IgD-negative memory B cell (primary cell): ENCODE measurements around the gene MBD5. TPM values are rescaled to one million over a fixed set of nuclear protein-coding genes. Genes with fewer than 3 reads are reported as not detected.

Experiments
- H3K27ac Mint-ChIP-seq, 3 donors: one replicate each; pipeline ENCODE4 v1.8.0; 2020 to 2022; ENCODE audit warnings: mild to moderate bottlenecking in 3 of 3, mixed read lengths in 3 of 3, moderate library complexity in 1 of 3
- H3K27me3 Mint-ChIP-seq: one replicate; pipeline ENCODE4 v1.8.0; 2021; ENCODE audit warnings: mixed read lengths
- H3K36me3 Mint-ChIP-seq: one replicate; pipeline ENCODE4 v1.8.0; 2020; ENCODE audit warnings: mild to moderate bottlenecking, mixed read lengths
- H3K4me1 Mint-ChIP-seq, 3 donors: one replicate each; pipeline ENCODE4 v1.8.0; 2020 to 2022; ENCODE audit warnings: mixed read lengths in 3 of 3, mild to moderate bottlenecking in 1 of 3
- H3K4me3 Mint-ChIP-seq, 4 donors: one replicate each; pipeline ENCODE4 v1.8.0; 2020 to 2022; ENCODE audit warnings: mild to moderate bottlenecking in 4 of 4, mixed read lengths in 4 of 4, moderate library complexity in 3 of 4
- H3K9me3 Mint-ChIP-seq, 3 donors: one replicate each; pipeline ENCODE4 v1.8.0; 2020 to 2021; ENCODE audit warnings: mixed read lengths in 3 of 3, mild to moderate bottlenecking in 1 of 3
- polyA plus RNA-seq: library from polyadenylated mRNA; unstranded; fragments of 300-500 nt; fragmentation: Illumina TruSeq; gene quantifications from one replicate; pipeline ENCODE4 v1.2.3, GENCODE V29; 2021

The MBD5 gene
- polyA plus RNA-seq, 1 donor from 2014 or later, result 6.8 TPM

- Mint-ChIP-seq H3K4me1 (peaks cover 0 to 1% (median 1%) of the 10 kb centered on the region in 3 donors), H3K9me3 (peaks cover 0 to 1% (median 0%) of the 10 kb centered on the region in 3 donors), H3K27ac (no peak overlapping the region), H3K4me3 (no peak overlapping the region), H3K27me3 (no peaks in the 10 kb centered on the region), H3K36me3 (peaks cover 12% of the 10 kb centered on the region)
These were observed 466.5 kb downstream of the MBD5 start for GRCh38 chr2:148487439-148487838.

GRCh38 chr2:148490840-148491439 lies 470.0 kb downstream of the MBD5 start:
- Mint-ChIP-seq H3K27me3 (no peaks in the 10 kb centered on the region), H3K36me3 (peaks cover 9% of the 10 kb centered on the region), H3K4me3 (no peak overlapping the region), H3K4me1 (peaks cover 4 to 32% (median 23%) of the 10 kb centered on the region in 3 donors), H3K9me3 (no peaks in the 10 kb centered on the region), H3K27ac (no peak overlapping the region)

GRCh38 chr2:148493822-148494563 lies 473.1 kb downstream of the MBD5 start:
- H3K27ac Mint-ChIP-seq, result peak overlapping the region in 1 of 3 donors; percentile 28
- peaks cover 4% of the 10 kb centered on the region for H3K36me3 Mint-ChIP-seq
- H3K27me3 Mint-ChIP-seq, result no peaks in the 10 kb centered on the region
- H3K4me1 Mint-ChIP-seq, result peaks cover 4 to 39% (median 27%) of the 10 kb centered on the region in 3 donors
- peak overlapping the region; percentile 38 to 82 (median 62) for H3K4me3 Mint-ChIP-seq
- H3K9me3 Mint-ChIP-seq, result no peaks in the 10 kb centered on the region

- Mint-ChIP-seq H3K9me3 (no peaks in the 10 kb centered on the region), H3K27me3 (no peaks in the 10 kb centered on the region), H3K36me3 (no peaks in the 10 kb centered on the region), H3K4me1 (peaks cover 4 to 39% (median 27%) of the 10 kb centered on the region in 3 donors), H3K27ac (peak overlapping the region in 2 of 3 donors; percentile 3 to 18), H3K4me3 (no peak overlapping the region)
These were observed 474.7 kb downstream of the MBD5 start for GRCh38 chr2:148495586-148495985.

- no peak overlapping the region for H3K27ac Mint-ChIP-seq
- no peaks in the 10 kb centered on the region for H3K9me3 Mint-ChIP-seq
- peaks cover 0 to 2% (median under 1%) of the 10 kb centered on the region in 3 donors for H3K4me1 Mint-ChIP-seq
- H3K4me3 Mint-ChIP-seq, result no peak overlapping the region
- H3K36me3 Mint-ChIP-seq, result peaks cover 2% of the 10 kb centered on the region
- H3K27me3 Mint-ChIP-seq, result no peaks in the 10 kb centered on the region
These were observed 480.7 kb downstream of the MBD5 start for GRCh38 chr2:148501545-148501944.

- peaks cover 2% of the 10 kb centered on the region for H3K36me3 Mint-ChIP-seq
- H3K27ac Mint-ChIP-seq, result no peak overlapping the region
- H3K4me3 Mint-ChIP-seq, result no peak overlapping the region
- no peaks in the 10 kb centered on the region for H3K27me3 Mint-ChIP-seq
- no peaks in the 10 kb centered on the region for H3K9me3 Mint-ChIP-seq
- H3K4me1 Mint-ChIP-seq, result no peaks in the 10 kb centered on the region
These were observed 482.6 kb downstream of the MBD5 start for GRCh38 chr2:148503516-148503915.

GRCh38 chr2:148507970-148508369 lies 487.1 kb downstream of the MBD5 start:
- no peak overlapping the region for H3K4me3 Mint-ChIP-seq
- no peaks in the 10 kb centered on the region for H3K9me3 Mint-ChIP-seq
- peaks cover 3% of the 10 kb centered on the region for H3K36me3 Mint-ChIP-seq
- no peaks in the 10 kb centered on the region for H3K27me3 Mint-ChIP-seq
- H3K27ac Mint-ChIP-seq, result no peak overlapping the region
- peaks cover 2 to 10% (median 8%) of the 10 kb centered on the region in 3 donors for H3K4me1 Mint-ChIP-seq

- H3K4me3 Mint-ChIP-seq, result peak overlapping the region; percentile 63 to 90 (median 84)
These were observed 488.0 kb downstream of the MBD5 start for GRCh38 chr2:148508878-148509287.

GRCh38 chr2:148509288-148509902 lies 488.5 kb downstream of the MBD5 start:
- H3K36me3 Mint-ChIP-seq, result peaks cover 3% of the 10 kb centered on the region
- H3K4me1 Mint-ChIP-seq, result peaks cover 2 to 10% (median 8%) of the 10 kb centered on the region in 3 donors
- H3K27me3 Mint-ChIP-seq, result no peaks in the 10 kb centered on the region
- peak overlapping the region in 1 of 3 donors; percentile 54 for H3K27ac Mint-ChIP-seq
- no peaks in the 10 kb centered on the region for H3K9me3 Mint-ChIP-seq
- H3K4me3 Mint-ChIP-seq, result peak overlapping the region; percentile 63 to 90 (median 84)

More at GRCh38 chr2:148508878-148509287, 488.0 kb downstream of the MBD5 start:
- H3K9me3 Mint-ChIP-seq, result no peaks in the 10 kb centered on the region
- peaks cover 2 to 10% (median 8%) of the 10 kb centered on the region in 3 donors for H3K4me1 Mint-ChIP-seq
- H3K27ac Mint-ChIP-seq, result peak overlapping the region in 1 of 3 donors; percentile 54
- peaks cover 3% of the 10 kb centered on the region for H3K36me3 Mint-ChIP-seq
- no peaks in the 10 kb centered on the region for H3K27me3 Mint-ChIP-seq

GRCh38 chr2:148511883-148512282 lies 491.0 kb downstream of the MBD5 start:
- no peaks in the 10 kb centered on the region for H3K27me3 Mint-ChIP-seq
- H3K27ac Mint-ChIP-seq, result no peak overlapping the region
- H3K4me1 Mint-ChIP-seq, result peaks cover 2 to 10% (median 8%) of the 10 kb centered on the region in 3 donors
- no peaks in the 10 kb centered on the region for H3K9me3 Mint-ChIP-seq
- peaks cover 3% of the 10 kb centered on the region for H3K36me3 Mint-ChIP-seq
- no peak overlapping the region for H3K4me3 Mint-ChIP-seq

GRCh38 chr2:148512501-148512900 lies 491.6 kb downstream of the MBD5 start:
- H3K27me3 Mint-ChIP-seq, result no peaks in the 10 kb centered on the region
- H3K4me3 Mint-ChIP-seq, result no peak overlapping the region

GRCh38 chr2:148513427-148513826 lies 492.5 kb downstream of the MBD5 start:
- Mint-ChIP-seq H3K27ac (no peak overlapping the region), H3K27me3 (no peaks in the 10 kb centered on the region), H3K4me1 (peaks cover 2 to 10% (median 8%) of the 10 kb centered on the region in 3 donors), H3K36me3 (peaks cover 5% of the 10 kb centered on the region), H3K4me3 (no peak overlapping the region), H3K9me3 (no peaks in the 10 kb centered on the region)

More at GRCh38 chr2:148512501-148512900, 491.6 kb downstream of the MBD5 start:
- no peak overlapping the region for H3K27ac Mint-ChIP-seq
- H3K9me3 Mint-ChIP-seq, result no peaks in the 10 kb centered on the region
- peaks cover 2 to 10% (median 8%) of the 10 kb centered on the region in 3 donors for H3K4me1 Mint-ChIP-seq
- H3K36me3 Mint-ChIP-seq, result peaks cover 3% of the 10 kb centered on the region

GRCh38 chr2:148515120-148515519 lies 494.2 kb downstream of the MBD5 start:
- H3K9me3 Mint-ChIP-seq, result no peaks in the 10 kb centered on the region
- no peak overlapping the region for H3K27ac Mint-ChIP-seq
- peaks cover 7% of the 10 kb centered on the region for H3K36me3 Mint-ChIP-seq
- H3K27me3 Mint-ChIP-seq, result no peaks in the 10 kb centered on the region
- H3K4me3 Mint-ChIP-seq, result no peak overlapping the region
- H3K4me1 Mint-ChIP-seq, result no peaks in the 10 kb centered on the region

GRCh38 chr2:148515976-148516375 lies 495.1 kb downstream of the MBD5 start:
- no peak overlapping the region for H3K4me3 Mint-ChIP-seq
- H3K27ac Mint-ChIP-seq, result no peak overlapping the region
- no peaks in the 10 kb centered on the region for H3K4me1 Mint-ChIP-seq

GRCh38 chr2:148517296-148517695 lies 496.4 kb downstream of the MBD5 start:
- H3K4me1 Mint-ChIP-seq, result no peaks in the 10 kb centered on the region
- no peaks in the 10 kb centered on the region for H3K27me3 Mint-ChIP-seq
- H3K9me3 Mint-ChIP-seq, result no peaks in the 10 kb centered on the region
- H3K4me3 Mint-ChIP-seq, result no peak overlapping the region
- H3K36me3 Mint-ChIP-seq, result peaks cover 11% of the 10 kb centered on the region
- H3K27ac Mint-ChIP-seq, result no peak overlapping the region

More at GRCh38 chr2:148515976-148516375, 495.1 kb downstream of the MBD5 start:
- H3K27me3 Mint-ChIP-seq, result no peaks in the 10 kb centered on the region
- H3K36me3 Mint-ChIP-seq, result peaks cover 11% of the 10 kb centered on the region
- H3K9me3 Mint-ChIP-seq, result no peaks in the 10 kb centered on the region
